HepG2 (cell line): ENCODE results near the gene PPIB. TPM values are rescaled to one million over a fixed set of nuclear protein-coding genes. Genes with fewer than 3 reads are reported as not detected.
A peak's percentile ranks its signal among the peaks of the same experiment; 100 is the strongest.

ENCODE experiments used
- DPF2 ChIP-seq: sonication (generic); formaldehyde crosslinking; IDR thresholded peaks from 2 replicates; pipeline ENCODE4 v1.4.0; 2020; ENCODE audit warnings: mild to moderate bottlenecking, low read depth, missing genetic modification reagents, borderline replicate concordance
- HIVEP1 ChIP-seq: sonication (generic); formaldehyde crosslinking; IDR thresholded peaks from 2 replicates; pipeline ENCODE4 v1.4.0; 2020; ENCODE audit warnings: mild to moderate bottlenecking, missing genetic modification reagents
- MAF1 ChIP-seq: sonication (generic); formaldehyde crosslinking; IDR thresholded peaks from 2 replicates; pipeline ENCODE4 v1.5.0; 2020; ENCODE audit warnings: missing genetic modification reagents, borderline replicate concordance
- MTA3 ChIP-seq: sonication (generic); formaldehyde crosslinking; IDR thresholded peaks from 2 replicates; pipeline ENCODE4 v1.4.0; 2020; ENCODE audit warnings: missing genetic modification reagents
- SNAI1 ChIP-seq: sonication (generic); formaldehyde crosslinking; IDR thresholded peaks from 2 replicates; pipeline ENCODE4 v1.5.0; 2020; ENCODE audit warnings: mild to moderate bottlenecking, missing genetic modification reagents, borderline replicate concordance
- SOX13 ChIP-seq, 3 experiments: fragments of 450-650 bp in 1 of 3; sonication (generic) in 1 of 3; formaldehyde crosslinking in 1 of 3; IDR thresholded peaks in 2 of 3; conservative IDR thresholded peaks in 1 of 3; 2 replicates each; pipeline versions ENCODE4 v1.5.0 to v1.6.1; 2016 to 2020; ENCODE audit warnings: antibody characterized with exemption in 1 of 3, mild to moderate bottlenecking in 1 of 3, missing compliant biosample characterization in 1 of 3, missing genetic modification reagents in 1 of 3, moderate library complexity in 1 of 3
- ZEB1 ChIP-seq: IDR thresholded peaks from 2 replicates; pipeline ENCODE4 v1.6.1; 2012; ENCODE audit warnings: mild to moderate bottlenecking, low read depth, inconsistent platforms; ENCODE audit not compliant: insufficient replicate concordance
- ZFY ChIP-seq: sonication (generic); formaldehyde crosslinking; IDR thresholded peaks from 2 replicates; pipeline ENCODE4 v1.4.0; 2020; ENCODE audit warnings: missing genetic modification reagents
- ZNF121 ChIP-seq: sonication (generic); formaldehyde crosslinking; IDR thresholded peaks from 2 replicates; pipeline ENCODE4 v1.5.0; 2020; ENCODE audit warnings: mild to moderate bottlenecking, missing genetic modification reagents
- polyA plus RNA-seq, 8 experiments: library from polyadenylated mRNA; depleted of rRNA in 3 of 8; stranded (reverse) in 7 of 8; unstranded in 1 of 8; fragments of >200 nt; fragmentation: Illumina TruSeq in 4 of 8; extraction: Trizol in 4 of 8; gene quantifications; 2 replicates each; pipeline versions ENCODE4 v1.2.1 to v1.2.3, GENCODE V29; 2011 to 2016; ENCODE audit warnings: low read depth in 4 of 8, missing spikeins in 1 of 8, mixed read lengths in 1 of 8; ENCODE audit not compliant: insufficient read depth in 1 of 8
- total RNA-seq, 5 experiments: library from RNA; depleted of rRNA; stranded (reverse); fragments of >200 nt; fragmentation: Illumina TruSeq; extraction: Trizol; gene quantifications; 2 replicates each; pipeline ENCODE4 v1.2.3, GENCODE V29; 2016; ENCODE audit warnings: low read depth in 1 of 5
- TF ChIP-seq, protein P1 (sequence below): sonication (generic); formaldehyde crosslinking; IDR thresholded peaks from 2 replicates; pipeline ENCODE4 v1.4.0; 2020; ENCODE audit warnings: mild to moderate bottlenecking, missing genetic modification reagents
- TF ChIP-seq, protein P2 (sequence below): sonication (generic); formaldehyde crosslinking; IDR thresholded peaks from 2 replicates; pipeline ENCODE4 v1.5.0; 2020; ENCODE audit warnings: missing genetic modification reagents
- TF ChIP-seq, protein P3 (sequence below): IDR thresholded peaks from 2 replicates; pipeline ENCODE4 v1.6.1; 2016; ENCODE audit warnings: low read depth
- TF ChIP-seq, protein P4 (sequence below): IDR thresholded peaks from 2 replicates; pipeline ENCODE4 v1.6.1; 2016; ENCODE audit warnings: mild to moderate bottlenecking, missing biosample characterization, missing genetic modification reagents

Gene PPIB
- total and polyA plus RNA-seq, 2 of the 13 experiments (the other 11 are each of a cell fraction or from before 2014, with no cell fraction given), result 780 to 882 TPM

DNA sequence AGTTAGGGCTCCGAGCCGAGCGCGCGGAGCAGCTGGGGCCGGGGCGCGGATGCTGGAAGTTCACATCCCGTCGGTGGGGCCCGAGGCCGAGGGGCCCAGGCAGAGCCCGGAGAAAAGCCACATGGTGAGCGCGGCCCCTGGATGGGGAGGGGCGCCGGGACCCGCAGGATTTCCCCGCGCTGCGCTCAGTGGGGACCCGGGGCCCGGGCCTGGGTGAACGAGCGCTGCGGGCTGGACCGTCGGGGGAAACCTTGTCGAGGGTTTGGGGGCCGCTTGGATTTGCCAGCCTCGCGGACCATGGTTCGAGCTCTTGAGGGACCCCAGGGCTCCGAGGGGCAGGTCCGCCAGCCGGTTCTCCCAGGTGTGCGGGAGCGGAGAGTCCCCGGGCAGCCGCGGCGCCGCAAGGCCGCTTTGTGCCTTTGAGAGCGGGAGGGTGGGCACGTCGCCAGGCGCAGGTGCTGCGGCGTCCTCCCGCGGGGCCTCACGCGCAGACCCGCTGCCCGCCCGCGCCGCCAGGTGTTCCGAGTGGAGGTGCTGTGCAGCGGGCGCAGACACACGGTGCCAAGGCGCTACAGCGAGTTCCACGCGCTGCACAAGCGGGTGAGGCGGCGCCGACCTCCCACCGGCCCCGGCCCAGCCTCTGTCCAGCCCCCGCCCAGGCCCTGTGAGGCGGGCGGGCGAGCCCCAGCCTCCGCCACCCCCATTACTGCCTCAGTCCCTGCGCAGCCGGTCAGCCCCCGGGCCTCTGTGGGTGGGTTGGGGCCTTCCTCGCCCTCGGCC is 10.9 kb downstream of the PPIB start, which contains the start of gene SNX22 (continued):
- no peak for TF ChIP-seq SOX13 (IDR thresholded peaks at IDR 0.05)
- no peak for TF ChIP-seq SOX13 (CRISPR knock-in tag; conservative IDR thresholded peaks at IDR 0.05 in 1 of 2, IDR thresholded peaks at IDR 0.05 in 1 of 2)
- TF ChIP-seq, protein P1, sequence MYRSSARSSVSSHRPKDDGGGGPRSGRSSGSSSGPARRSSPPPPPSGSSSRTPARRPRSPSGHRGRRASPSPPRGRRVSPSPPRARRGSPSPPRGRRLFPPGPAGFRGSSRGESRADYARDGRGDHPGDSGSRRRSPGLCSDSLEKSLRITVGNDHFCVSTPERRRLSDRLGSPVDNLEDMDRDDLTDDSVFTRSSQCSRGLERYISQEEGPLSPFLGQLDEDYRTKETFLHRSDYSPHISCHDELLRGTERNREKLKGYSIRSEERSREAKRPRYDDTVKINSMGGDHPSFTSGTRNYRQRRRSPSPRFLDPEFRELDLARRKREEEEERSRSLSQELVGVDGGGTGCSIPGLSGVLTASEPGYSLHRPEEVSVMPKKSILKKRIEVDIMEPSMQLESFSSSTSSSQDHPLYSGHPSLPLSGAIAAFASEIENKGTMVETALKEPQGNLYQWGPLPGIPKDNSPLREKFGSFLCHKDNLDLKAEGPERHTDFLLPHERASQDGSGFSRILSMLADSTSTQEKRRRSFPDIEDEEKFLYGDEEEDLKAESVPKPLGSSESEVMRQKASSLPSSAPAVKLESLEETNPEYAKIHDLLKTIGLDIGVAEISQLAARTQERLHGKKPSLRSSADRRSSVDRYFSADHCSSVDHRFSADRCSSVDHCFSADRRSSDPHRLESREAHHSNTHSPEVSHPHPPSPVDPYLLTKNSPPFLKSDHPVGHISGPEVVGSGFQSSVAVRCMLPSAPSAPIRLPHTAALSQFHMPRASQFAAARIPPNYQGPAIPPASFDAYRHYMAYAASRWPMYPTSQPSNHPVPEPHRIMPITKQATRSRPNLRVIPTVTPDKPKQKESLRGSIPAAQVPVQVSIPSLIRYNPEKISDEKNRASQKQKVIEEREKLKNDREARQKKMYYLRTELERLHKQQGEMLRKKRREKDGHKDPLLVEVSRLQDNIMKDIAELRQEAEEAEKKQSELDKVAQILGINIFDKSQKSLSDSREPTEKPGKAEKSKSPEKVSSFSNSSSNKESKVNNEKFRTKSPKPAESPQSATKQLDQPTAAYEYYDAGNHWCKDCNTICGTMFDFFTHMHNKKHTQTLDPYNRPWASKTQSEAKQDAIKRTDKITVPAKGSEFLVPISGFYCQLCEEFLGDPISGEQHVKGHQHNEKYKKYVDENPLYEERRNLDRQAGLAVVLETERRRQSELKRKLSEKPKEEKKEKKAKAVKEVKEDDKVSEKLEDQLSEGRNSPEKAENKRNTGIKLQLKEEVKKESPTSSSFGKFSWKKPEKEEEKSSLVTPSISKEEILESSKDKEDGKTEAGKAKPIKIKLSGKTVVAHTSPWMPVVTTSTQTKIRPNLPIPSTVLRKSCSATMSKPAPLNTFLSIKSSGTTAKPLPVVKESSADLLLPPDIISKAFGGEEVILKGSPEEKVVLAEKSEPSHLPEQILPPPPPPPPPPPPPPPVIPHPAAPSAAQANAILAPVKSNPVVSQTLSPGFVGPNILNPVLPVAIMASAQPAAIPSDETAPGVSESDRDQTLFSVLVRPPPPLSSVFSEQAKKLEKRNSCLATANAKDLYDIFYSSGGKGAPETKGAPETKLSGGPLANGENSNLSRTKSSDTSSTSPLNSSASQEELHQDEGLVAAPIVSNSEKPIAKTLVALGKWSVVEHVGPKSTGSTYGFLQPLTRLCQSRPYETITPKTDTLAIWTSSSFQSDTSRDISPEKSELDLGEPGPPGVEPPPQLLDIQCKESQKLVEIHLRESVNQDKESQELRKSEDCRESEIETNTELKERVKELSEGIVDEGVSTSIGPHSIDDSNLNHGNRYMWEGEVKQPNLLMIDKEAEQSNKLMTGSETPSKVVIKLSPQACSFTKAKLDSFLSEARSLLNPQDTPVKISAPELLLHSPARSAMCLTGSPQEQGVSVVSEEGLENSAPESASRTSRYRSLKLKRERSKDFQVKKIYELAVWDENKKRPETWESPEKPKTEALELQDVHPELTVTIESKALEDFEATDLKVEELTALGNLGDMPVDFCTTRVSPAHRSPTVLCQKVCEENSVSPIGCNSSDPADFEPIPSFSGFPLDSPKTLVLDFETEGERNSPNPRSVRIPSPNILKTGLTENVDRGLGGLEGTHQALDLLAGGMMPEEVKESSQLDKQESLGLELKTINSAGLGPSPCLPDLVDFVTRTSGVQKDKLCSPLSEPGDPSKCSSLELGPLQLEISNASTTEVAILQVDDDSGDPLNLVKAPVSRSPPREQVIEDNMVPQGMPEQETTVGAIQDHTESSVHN (CRISPR knock-in tag), result no peak
- no peak for TF ChIP-seq MTA3
- TF ChIP-seq, protein P2, sequence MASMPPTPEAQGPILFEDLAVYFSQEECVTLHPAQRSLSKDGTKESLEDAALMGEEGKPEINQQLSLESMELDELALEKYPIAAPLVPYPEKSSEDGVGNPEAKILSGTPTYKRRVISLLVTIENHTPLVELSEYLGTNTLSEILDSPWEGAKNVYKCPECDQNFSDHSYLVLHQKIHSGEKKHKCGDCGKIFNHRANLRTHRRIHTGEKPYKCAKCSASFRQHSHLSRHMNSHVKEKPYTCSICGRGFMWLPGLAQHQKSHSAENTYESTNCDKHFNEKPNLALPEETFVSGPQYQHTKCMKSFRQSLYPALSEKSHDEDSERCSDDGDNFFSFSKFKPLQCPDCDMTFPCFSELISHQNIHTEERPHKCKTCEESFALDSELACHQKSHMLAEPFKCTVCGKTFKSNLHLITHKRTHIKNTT (CRISPR knock-in tag), result no peak
- TF ChIP-seq, protein P3, sequence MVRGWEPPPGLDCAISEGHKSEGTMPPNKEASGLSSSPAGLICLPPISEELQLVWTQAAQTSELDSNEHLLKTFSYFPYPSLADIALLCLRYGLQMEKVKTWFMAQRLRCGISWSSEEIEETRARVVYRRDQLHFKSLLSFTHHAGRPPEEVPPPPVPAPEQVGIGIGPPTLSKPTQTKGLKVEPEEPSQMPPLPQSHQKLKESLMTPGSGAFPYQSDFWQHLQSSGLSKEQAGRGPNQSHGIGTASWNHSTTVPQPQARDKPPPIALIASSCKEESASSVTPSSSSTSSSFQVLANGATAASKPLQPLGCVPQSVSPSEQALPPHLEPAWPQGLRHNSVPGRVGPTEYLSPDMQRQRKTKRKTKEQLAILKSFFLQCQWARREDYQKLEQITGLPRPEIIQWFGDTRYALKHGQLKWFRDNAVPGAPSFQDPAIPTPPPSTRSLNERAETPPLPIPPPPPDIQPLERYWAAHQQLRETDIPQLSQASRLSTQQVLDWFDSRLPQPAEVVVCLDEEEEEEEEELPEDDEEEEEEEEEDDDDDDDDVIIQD (CRISPR knock-in tag), result no peak
- no peak for TF ChIP-seq DPF2 (CRISPR knock-in tag)
- TF ChIP-seq ZNF121, result peak; percentile 39; the same call in 1 of the 2 replicates
- no peak for TF ChIP-seq ZEB1
- TF ChIP-seq SNAI1 (CRISPR knock-in tag), result peak; percentile 83; the same call in 1 of the 2 replicates
- peak; percentile 50; the same call in 1 of the 2 replicates for TF ChIP-seq HIVEP1
- peak; percentile 83 for TF ChIP-seq ZFY (CRISPR knock-in tag)
- TF ChIP-seq, protein P4, sequence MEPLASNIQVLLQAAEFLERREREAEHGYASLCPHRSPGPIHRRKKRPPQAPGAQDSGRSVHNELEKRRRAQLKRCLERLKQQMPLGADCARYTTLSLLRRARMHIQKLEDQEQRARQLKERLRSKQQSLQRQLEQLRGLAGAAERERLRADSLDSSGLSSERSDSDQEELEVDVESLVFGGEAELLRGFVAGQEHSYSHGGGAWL (CRISPR knock-in tag), result peak; percentile 26; the same call in 1 of the 2 replicates
- 0 out of 2 replicates have a peak, but pooled peaks have one; percentile 35 for TF ChIP-seq MAF1
